HG03159 (cell line): ENCODE data around the gene LCE2C.
"Not testable (repeated sequence)": the region's sequence is repeated elsewhere in the genome, so short reads cannot be mapped to it uniquely, and the experiment has no call there.

ENCODE experiments used
- ATAC-seq: cut with Tn5 transposase; IDR thresholded peaks from one replicate; pipeline ENCODE4 v1.9.1; 2021; ENCODE audit warnings: mild to moderate bottlenecking, moderate library complexity; ENCODE audit not compliant: unreplicated experiment

LCE2C gene

GRCh38 chr1:152674983-152675382 is at the start of gene LCE2C:
TSS of gene LCE2C (plus strand) at chr1:152675279. CDS start at chr1:152676016, 737 bp downstream.
- not testable (repeated sequence) for ATAC-seq

- no peak for ATAC-seq
These were observed 48.3 kb upstream of the LCE2C start for GRCh38 chr1:152626744-152627143.

GRCh38 chr1:152630596-152630995 is 44.5 kb upstream of the LCE2C start:
- ATAC-seq, result no peak

- no peak for ATAC-seq
These were observed 34.7 kb upstream of the LCE2C start for GRCh38 chr1:152640351-152640750.

- ATAC-seq, result no peak
These were observed 31.1 kb upstream of the LCE2C start for GRCh38 chr1:152643945-152644344.

GRCh38 chr1:152645146-152645545 is 29.9 kb upstream of the LCE2C start:
- ATAC-seq, result no peak

- ATAC-seq, result no peak
These were observed 28.4 kb upstream of the LCE2C start for GRCh38 chr1:152646656-152647055.

- no peak for ATAC-seq
These were observed 21.0 kb upstream of the LCE2C start for GRCh38 chr1:152654110-152654509.

GRCh38 chr1:152656459-152656858 is 18.6 kb upstream of the LCE2C start:
- no peak for ATAC-seq

GRCh38 chr1:152657677-152658076 is 17.4 kb upstream of the LCE2C start:
- ATAC-seq, result no peak

- no peak for ATAC-seq
These were observed 16.4 kb upstream of the LCE2C start for GRCh38 chr1:152658649-152659048.

- ATAC-seq, result no peak
These were observed 12.0 kb upstream of the LCE2C start, which contains the start of gene LCE2D for GRCh38 chr1:152663098-152663497. TSS of gene LCE2D (plus strand) at chr1:152663380. CDS start at chr1:152664106, 726 bp downstream.

GRCh38 chr1:152666171-152666570 is 8.9 kb upstream of the LCE2C start:
- ATAC-seq, result not testable (repeated sequence)

GRCh38 chr1:152667648-152668047 is 7.4 kb upstream of the LCE2C start:
- ATAC-seq, result no peak

GRCh38 chr1:152673016-152673415 is 2.1 kb upstream of the LCE2C start:
- ATAC-seq, result no peak

GRCh38 chr1:152679459-152679858 is 4.4 kb downstream of the LCE2C start:
- ATAC-seq, result no peak

- ATAC-seq, result no peak
These were observed 6.5 kb downstream of the LCE2C start for GRCh38 chr1:152681616-152682015.

- no peak for ATAC-seq
These were observed 8.8 kb downstream of the LCE2C start for GRCh38 chr1:152683846-152684245.

GRCh38 chr1:152685823-152686222 is 10.7 kb downstream of the LCE2C start, which contains the start of gene LCE2B:
TSS of gene LCE2B (plus strand) at chr1:152686123. CDS start at chr1:152686844, 721 bp downstream.
- not testable (repeated sequence) for ATAC-seq

- no peak for ATAC-seq
These were observed 22.9 kb downstream of the LCE2C start, which contains the start of gene LCE2A for GRCh38 chr1:152697701-152698600. TSS of gene LCE2A (plus strand) at chr1:152698345. CDS start at chr1:152698902, 557 bp downstream.

GRCh38 chr1:152699746-152700145 is 24.7 kb downstream of the LCE2C start:
- no peak for ATAC-seq

- no peak for ATAC-seq
These were observed 32.8 kb downstream of the LCE2C start, which contains the start of gene LCE4A for GRCh38 chr1:152707860-152708259. TSS of gene LCE4A (plus strand) at chr1:152708160. CDS start at chr1:152709076, 916 bp downstream.
